ENCODE results near the gene ITPK1.

ITPK1 gene

DNA sequence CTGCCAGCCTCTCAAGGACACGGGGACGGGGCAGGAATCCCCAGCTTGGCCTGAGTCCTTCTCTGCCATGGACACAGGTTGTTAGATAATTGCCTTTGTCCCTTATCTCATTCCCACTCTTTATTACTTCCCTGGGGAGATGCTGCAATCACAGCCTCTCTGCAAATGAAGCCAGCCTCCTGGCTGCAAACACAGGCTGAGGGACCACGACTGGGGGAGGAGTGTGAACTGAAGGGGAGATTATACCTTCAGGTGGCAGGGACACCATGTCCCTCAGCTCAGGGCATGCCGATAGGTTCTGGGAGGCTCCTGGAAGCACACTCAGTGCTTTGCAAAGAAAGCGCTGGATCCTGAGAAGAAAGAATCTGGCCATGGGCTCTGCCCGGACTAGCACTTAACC is 208.9 kb downstream of the ITPK1 start:
- no peak for DNase-seq

DNA sequence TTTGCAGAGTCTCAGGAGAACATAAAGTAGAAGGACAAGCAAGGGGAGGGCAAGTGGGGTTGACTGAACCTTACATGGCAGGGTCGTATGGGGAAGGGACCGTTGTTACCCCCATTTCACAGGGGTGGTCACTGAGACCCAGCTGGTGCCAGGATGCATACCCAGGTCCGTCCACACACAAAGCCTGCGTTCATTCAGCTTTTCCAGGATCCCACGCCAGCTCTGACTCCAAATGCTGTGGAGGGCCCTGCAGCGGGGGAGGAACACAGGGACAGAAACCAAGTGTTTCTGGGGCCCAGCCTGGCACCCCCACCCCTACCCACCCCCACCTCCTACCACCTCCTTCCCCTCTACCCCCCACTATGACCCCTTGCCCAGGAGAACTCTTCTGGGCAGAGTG is 209.3 kb downstream of the ITPK1 start:
- no peak for DNase-seq

DNA sequence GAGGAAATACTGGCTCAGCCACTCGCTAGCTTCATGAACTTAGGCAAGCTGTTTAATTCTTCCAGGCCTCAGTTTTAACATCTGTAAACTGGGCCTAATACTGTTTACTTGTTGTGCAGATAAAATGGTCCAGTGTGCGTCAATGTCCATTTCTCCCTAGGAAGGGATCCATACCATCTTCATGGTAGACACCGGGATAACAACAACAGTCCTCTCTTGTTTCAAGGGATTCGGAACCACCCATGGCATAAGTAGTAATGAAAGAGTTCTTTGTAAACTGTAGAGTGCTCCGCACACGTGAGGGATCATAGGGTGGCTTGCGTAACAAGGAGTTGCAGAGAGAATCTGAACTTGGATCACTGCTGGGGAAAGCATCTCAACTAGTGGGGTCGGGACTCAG is 210.1 kb downstream of the ITPK1 start:
- DNase-seq, result no peak

DNA sequence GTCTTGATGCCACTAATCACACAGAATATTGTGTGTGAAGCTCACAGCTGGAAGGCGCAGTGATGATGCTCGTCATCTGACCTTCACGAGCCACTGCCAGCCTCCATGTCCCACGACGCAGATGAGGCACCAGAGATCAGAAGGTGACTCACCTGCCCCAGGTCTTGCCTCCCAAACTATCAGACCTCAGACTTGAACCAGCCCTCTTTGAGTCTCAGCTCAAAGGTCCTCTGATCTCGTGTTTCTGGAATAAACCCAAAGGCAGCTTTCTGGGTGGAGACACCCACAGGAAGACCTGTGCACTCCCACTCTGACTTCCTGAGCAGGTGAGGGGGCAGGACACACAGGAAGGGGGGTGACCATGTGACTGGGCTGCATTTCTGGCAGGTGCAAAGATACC is 212.4 kb downstream of the ITPK1 start:
- peak in 1 of 2 experiments; percentile 57 for DNase-seq

DNA sequence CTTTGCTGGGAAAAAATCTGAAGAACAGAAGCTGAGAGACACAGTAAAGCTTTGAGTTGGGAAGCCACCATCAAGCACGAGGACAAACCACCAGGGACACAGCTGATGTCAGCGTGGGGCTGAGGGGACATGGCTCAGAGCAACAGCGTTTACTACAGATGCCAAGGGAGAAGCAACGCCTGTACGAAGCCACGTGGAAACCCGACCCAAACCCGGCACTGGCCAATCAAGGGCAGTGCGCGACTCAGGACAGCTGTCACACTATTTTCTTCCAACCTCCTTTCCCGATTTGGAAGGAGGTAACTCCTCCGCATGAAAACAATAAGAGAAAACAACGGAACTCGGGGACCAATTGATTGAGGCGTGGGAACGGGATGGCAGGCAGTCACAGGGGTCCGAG is 213.0 kb downstream of the ITPK1 start:
- no peak for DNase-seq

DNA sequence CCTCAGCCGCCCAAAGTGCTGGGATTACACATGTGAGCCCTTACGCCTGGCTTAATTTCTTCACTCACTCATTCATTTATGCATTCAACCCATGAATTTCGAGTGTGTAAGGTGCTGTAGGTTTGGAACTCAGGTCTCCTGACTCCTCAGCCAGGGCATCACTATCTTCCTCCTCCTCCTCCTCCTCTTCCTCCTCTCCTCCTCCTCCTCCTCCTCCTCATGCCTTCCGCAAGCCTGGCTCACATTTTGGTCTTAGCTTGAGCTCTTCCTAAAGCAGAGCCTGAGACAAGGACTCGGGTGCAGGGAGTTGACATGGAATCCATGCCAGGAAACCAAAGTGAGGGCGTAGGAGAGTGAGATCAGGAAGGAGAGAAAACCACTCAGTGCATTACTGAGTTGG is 213.5 kb downstream of the ITPK1 start:
- no peak for DNase-seq

DNA sequence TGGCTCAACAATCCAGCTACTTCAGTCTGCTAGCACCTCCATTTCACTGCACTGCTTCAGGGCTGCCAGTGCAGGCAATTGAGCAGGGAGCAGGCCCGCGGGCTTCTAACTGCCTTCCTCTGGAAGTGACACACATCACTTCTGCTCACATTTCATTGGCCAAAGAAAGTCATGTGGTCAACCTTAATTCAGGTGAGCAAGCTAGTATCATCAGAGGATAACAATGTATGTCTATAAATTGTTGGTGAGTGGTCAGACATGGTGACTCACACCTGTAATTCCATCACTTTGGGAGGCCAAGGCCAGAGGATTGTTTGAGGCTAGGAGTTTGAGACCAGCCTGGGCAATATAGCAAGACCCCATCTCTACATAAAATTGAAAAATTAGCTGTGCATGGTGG is 215.1 kb downstream of the ITPK1 start:
- DNase-seq, result no peak

DNA sequence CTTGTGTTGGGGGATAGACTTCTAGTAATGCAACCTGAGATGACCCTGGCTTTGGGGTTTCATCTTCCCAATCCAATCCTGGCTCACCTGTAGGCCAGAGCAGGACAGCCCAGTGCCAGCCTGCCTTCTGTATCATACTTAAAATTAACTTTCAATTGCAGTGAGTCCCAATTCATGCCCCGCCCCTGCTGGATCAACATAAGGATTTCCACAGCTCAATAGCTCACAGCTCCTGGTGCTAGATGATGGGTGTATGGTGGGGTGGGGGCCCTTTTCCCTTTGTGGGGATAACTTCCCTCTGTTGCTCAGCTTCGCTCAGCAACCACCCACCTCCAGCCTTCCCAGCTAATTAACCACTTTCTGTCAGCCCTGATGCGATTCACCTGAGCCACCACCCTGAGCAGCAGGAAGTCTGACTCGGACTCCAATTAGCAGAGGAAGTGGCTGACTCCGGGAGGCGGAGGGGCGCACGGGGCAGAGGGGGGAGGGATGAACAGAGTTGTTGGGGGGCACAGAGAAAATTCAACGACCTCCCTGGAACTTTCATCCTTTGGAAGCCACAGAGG is 217.1 kb downstream of the ITPK1 start:
- DNase-seq, result no peak

DNA sequence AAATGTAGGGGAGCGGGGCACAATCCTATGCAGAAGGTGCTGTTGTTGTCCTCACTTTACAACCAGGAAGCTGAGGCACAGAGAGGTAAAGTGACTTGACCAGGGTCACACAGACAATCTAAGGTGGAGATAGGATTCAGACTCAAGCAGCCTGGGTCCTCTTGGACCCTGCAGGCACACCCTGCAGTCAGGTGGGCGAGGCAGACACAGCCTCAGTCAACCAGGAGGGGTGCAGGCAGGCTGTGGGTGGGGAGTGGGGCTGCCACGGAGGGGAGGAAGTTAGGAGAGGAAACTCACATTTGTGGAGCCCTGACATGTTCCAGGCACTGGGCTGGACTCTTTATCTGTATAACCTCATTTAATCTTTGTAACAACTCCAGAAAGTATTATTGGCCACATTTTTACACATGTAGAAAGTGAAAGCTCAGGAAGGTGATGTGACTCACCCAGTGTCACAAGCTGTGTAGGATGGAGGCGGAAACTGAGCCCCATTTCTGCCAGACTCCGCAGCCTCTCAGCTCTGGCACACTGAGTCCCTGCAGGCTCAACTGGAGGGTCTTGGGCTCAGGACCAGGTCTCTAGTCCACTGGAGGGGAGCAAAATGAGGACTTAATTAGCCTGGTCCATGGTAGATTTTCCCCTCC is 217.7 kb downstream of the ITPK1 start:
- DNase-seq, result peak; percentile 32 to 47

DNA sequence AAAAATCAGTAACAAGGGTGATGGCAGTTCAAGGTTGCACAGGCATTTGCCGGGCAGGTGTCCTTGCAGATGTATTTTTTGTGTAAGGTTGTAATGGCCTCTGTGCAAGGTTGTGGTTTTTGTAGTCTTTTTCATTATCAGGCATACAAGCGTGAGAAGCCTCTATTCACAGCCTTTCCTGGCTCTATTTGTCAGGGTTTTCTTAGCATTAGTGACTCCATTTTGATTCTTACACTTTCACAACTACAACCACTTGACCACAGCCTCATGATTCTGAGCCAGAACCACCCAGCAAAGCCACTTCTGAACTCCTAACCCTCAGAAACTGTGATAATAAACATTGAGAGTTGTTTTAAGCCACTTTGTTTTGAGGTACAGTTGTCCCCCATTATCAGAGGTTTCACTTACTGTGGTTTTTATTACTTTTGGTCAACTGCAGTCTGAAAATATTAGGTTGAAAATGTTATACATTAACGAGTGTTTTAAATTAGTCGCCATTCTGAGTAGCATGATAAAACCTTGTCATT is 220.3 kb downstream of the ITPK1 start:
- no peak for DNase-seq

DNA sequence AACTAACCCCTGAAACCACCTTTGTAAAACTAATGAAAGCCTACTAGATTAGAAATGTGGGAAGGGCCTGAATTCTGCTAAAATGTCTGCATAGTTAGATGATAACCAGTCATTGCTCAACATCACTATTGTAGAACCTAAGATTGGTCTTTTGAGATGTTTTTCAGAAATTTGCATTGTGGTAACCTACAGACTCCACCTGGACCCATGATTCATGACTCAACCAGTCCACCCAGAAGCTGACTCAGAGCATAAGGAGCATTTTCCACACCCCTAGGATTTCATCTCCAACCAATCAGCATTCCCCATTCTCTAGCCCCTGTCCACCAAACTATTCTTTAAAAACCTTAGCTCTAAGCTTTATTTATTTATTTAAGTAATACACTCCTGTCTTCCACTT is 223.1 kb downstream of the ITPK1 start:
- no peak for DNase-seq

DNA sequence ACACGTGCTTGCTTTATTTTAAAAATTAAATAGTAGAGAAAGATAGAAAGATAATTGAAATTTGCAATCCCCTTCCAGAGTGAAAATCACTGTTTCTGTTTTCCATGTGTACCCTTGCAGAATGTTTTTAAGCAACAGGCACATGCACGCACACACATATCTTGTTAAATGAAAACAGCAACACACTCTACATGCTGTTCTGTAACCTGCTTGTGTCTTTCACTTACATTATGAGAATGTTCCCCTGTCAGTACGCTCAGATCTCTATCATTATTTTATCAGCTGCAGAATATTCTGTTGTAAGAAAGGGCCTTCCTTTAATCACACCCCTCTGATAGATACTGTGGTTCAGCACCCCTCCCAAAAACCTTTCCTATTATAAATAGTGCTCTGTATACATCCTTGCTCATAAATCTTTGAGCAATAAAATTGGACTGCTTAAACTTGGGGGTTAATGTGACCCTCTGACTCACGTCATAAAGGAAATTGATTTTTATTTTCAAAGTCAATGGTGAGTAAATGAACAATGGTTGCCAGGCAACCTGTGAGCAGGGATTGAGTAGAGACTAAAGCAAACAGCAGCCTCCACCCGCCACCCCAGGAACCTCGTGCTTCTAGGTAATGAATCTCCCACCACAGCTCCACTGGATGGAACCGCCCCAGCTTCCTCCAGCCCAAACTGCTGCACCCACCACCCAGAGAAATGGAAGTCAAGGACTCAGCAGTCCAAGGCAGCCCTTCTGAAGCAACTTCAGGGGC is 224.7 kb downstream of the ITPK1 start:
- no peak for DNase-seq

DNA sequence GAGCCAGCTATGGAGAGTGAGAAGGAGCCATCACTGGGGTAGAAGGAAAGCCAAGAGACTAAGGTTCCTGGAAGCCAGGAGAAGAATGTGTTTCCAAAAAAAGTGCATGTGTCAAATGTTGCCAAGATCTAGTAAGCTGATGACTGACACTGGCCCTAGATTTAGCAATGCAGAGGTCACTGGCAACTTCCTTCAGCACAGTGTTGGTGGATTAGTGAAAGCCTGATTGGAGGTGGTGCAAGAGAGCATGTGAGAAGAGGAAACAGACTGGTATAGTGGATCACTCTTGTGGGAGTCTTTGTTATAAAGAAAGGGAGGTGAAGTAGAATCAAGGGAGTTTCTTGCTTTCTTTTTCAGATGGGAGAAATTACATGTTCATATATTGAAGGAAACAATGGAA is 226.8 kb downstream of the ITPK1 start:
- no peak for DNase-seq

DNA sequence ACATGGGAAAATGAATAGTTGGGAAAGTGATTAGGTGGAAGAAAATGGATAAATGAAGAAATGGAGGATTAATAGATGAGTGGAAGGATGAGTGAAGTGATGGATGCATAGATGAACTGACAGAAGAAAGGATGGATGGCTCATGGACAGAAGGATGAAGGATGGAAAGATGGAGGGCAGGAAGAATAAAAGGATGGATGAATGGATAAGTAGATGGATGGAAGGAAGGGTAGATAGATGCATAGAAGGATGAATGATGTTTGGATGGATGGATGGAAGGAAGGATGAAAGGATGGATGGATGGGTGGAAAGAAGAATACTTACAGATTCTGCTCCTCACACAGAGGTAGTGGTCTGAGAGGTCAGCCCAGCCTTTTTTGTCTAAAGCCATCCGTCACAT is 228.6 kb downstream of the ITPK1 start:
- DNase-seq, result no peak

Measured in stimulated activated CD4-positive, alpha-beta T cell treated with anti-CD3 and anti-CD28 coated beads, Interleukin-4, amount 100 ng/mL, for 4 hours (primary cell).